CD14-positive monocyte (primary cell): ENCODE measurements around the gene RPS14. TPM values are rescaled to one million over a fixed set of nuclear protein-coding genes. Genes with fewer than 3 reads are reported as not detected.
A peak's percentile ranks its signal among the peaks of the same experiment; 100 is the strongest.
"Not testable (repeated sequence)": the region's sequence is repeated elsewhere in the genome, so short reads cannot be mapped to it uniquely, and the experiment has no call there.

Experiments used
- DNase-seq, 3 donors: peaks; one replicate each; pipeline ENCODE4 v3.0.0-alpha.2; 2011 to 2022
- H2AFZ ChIP-seq: 2 replicates; pipeline ENCODE4 v1.6.0; 2012; ENCODE audit warnings: mild to moderate bottlenecking, low read depth, low read length, inconsistent platforms; ENCODE audit not compliant: insufficient read depth, poor library complexity, severe bottlenecking
- H3K27ac ChIP-seq, 2 donors: 1 replicate in 1 of 2; 2 replicates in 1 of 2; pipeline ENCODE4 v1.5.1; 2012 to 2013; ENCODE audit warnings: low read length in 2 of 2, control low read depth in 1 of 2, inconsistent platforms in 1 of 2, low read depth in 1 of 2, mild to moderate bottlenecking in 1 of 2
- H3K27me3 ChIP-seq, 2 donors: one replicate each; pipeline versions ENCODE4 v1.6.0 to v1.6.1; 2011 to 2013; ENCODE audit warnings: low read length in 2 of 2; ENCODE audit not compliant: control insufficient read depth in 2 of 2, insufficient read depth in 2 of 2
- H3K36me3 ChIP-seq, 2 donors: replicated peaks in 1 of 2; 1 replicate in 1 of 2; 2 replicates in 1 of 2; pipeline versions ENCODE4 v1.5.1 to v1.6.1; 2012 to 2013; ENCODE audit warnings: low read length in 2 of 2, control low read depth in 1 of 2, inconsistent platforms in 1 of 2, mild to moderate bottlenecking in 1 of 2; ENCODE audit not compliant: insufficient read depth in 2 of 2, control insufficient read depth in 1 of 2
- H3K4me1 ChIP-seq, 2 donors: 1 replicate in 1 of 2; 2 replicates in 1 of 2; pipeline versions ENCODE4 v1.5.1 to v1.6.1; 2012 to 2013; ENCODE audit warnings: low read length in 2 of 2, control low read depth in 1 of 2, inconsistent platforms in 1 of 2, mild to moderate bottlenecking in 1 of 2, moderate library complexity in 1 of 2; ENCODE audit not compliant: insufficient read depth in 2 of 2, control insufficient read depth in 1 of 2
- H3K4me2 ChIP-seq: replicated peaks from 2 replicates; pipeline ENCODE3; 2012; ENCODE audit warnings: low read length, moderate library complexity, mild to moderate bottlenecking; ENCODE audit not compliant: poor library complexity, severe bottlenecking; ENCODE audit errors: extremely low read depth
- H3K4me3 ChIP-seq, 3 experiments: fragments of 200-600 bp in 1 of 3; sonication (generic) in 1 of 3; replicated peaks in 1 of 3; 1 replicate in 2 of 3; 2 replicates in 1 of 3; pipeline ENCODE4 v1.5.1; 2011 to 2013; ENCODE audit warnings: low read length in 3 of 3, mild to moderate bottlenecking in 3 of 3, control low read depth in 2 of 3, low read depth in 2 of 3, inconsistent platforms in 1 of 3, moderate library complexity in 1 of 3
- H3K79me2 ChIP-seq: 2 replicates; pipeline ENCODE4 v1.6.0; 2012; ENCODE audit warnings: mild to moderate bottlenecking, control low read depth, inconsistent platforms, low read length, moderate library complexity; ENCODE audit not compliant: insufficient read depth
- H3K9ac ChIP-seq: 2 replicates; pipeline ENCODE4 v1.6.0; 2017; ENCODE audit warnings: low read length, mild to moderate bottlenecking; ENCODE audit not compliant: insufficient read depth, poor library complexity, severe bottlenecking
- H3K9me3 ChIP-seq, 2 donors: replicated peaks in 1 of 2; 1 replicate in 1 of 2; 2 replicates in 1 of 2; pipeline versions ENCODE4 v1.5.1 to v1.6.1; 2012 to 2013; ENCODE audit warnings: low read length in 2 of 2, control low read depth in 1 of 2; ENCODE audit not compliant: control insufficient read depth in 1 of 2, insufficient read depth in 1 of 2
- H4K20me1 ChIP-seq: 2 replicates; pipeline ENCODE4 v1.6.0; 2012; ENCODE audit warnings: mild to moderate bottlenecking, low read length, control low read depth, moderate library complexity; ENCODE audit not compliant: insufficient read depth
- H3K27ac Mint-ChIP-seq, 7 donors: one replicate each; pipeline ENCODE4 v1.8.0; 2020; ENCODE audit warnings: mild to moderate bottlenecking in 7 of 7, mixed read lengths in 7 of 7, moderate library complexity in 6 of 7, inconsistent platforms in 2 of 7
- H3K27me3 Mint-ChIP-seq, 3 donors: one replicate each; pipeline ENCODE4 v1.8.0; 2021 to 2022; ENCODE audit warnings: low read depth in 3 of 3, mild to moderate bottlenecking in 3 of 3, mixed read lengths in 3 of 3, moderate library complexity in 3 of 3, inconsistent platforms in 1 of 3
- H3K36me3 Mint-ChIP-seq, 2 donors: one replicate each; pipeline ENCODE4 v1.8.0; 2020; ENCODE audit warnings: mixed read lengths in 2 of 2, inconsistent platforms in 1 of 2, mild to moderate bottlenecking in 1 of 2
- H3K4me1 Mint-ChIP-seq: one replicate; pipeline ENCODE4 v1.8.0; 2020; ENCODE audit warnings: mild to moderate bottlenecking, mixed read lengths
- H3K4me3 Mint-ChIP-seq, 2 donors: one replicate each; pipeline ENCODE4 v1.8.0; 2020; ENCODE audit warnings: mild to moderate bottlenecking in 2 of 2, mixed read lengths in 2 of 2, moderate library complexity in 1 of 2
- H3K9me3 Mint-ChIP-seq, 7 donors: one replicate each; pipeline ENCODE4 v1.8.0; 2020 to 2022; ENCODE audit warnings: mixed read lengths in 7 of 7, mild to moderate bottlenecking in 6 of 7, moderate library complexity in 6 of 7, inconsistent platforms in 2 of 7
- CTCF ChIP-seq: fragments of 200-600 bp; IDR thresholded peaks from one replicate; pipeline ENCODE4 v1.8.0; 2022; ENCODE audit warnings: antibody characterized with exemption, mild to moderate bottlenecking
- WGBS: methylation state at CpG from one replicate; pipeline ENCODE4 v1.1.5; 2013; ENCODE audit warnings: missing lambda C conversion rate; ENCODE audit not compliant: insufficient coverage; 5-methylcytosine and 5-hydroxymethylcytosine counted together
- intact Hi-C, 2 donors: fragments of 100-400 bp; cut with micrococcal nuclease; formaldehyde crosslinking; loops; one replicate each; pipeline versions ENCODE4 v1.15.0 to v1.15.1; 2023
- polyA plus RNA-seq, 3 donors: library from polyadenylated mRNA; depleted of rRNA in 1 of 3; unstranded in 2 of 3; stranded (reverse) in 1 of 3; fragments of 300-500 nt in 2 of 3; fragments of >200 nt in 1 of 3; fragmentation: Illumina TruSeq in 2 of 3; gene quantifications; 1 replicate in 2 of 3; 2 replicates in 1 of 3; pipeline ENCODE4 v1.2.3, GENCODE V29; 2012 to 2021

RPS14 gene
- polyA plus RNA-seq, 3 donors = 2,768 to 4,675 (median 3,499) TPM

GRCh38 chr5:150428978-150429377 lies 20.6 kb downstream of the RPS14 start:
- Histone ChIP-seq H3K9ac (no peak overlapping the region), H3K79me2 (no peaks in the 10 kb centered on the region), H3K4me3 (no peak overlapping the region), H4K20me1 (no peaks in the 10 kb centered on the region), H3K4me2 (no peak overlapping the region), H3K9me3 (no peaks in the 10 kb centered on the region), H3K4me1 (peaks cover 8 to 9% of the 10 kb centered on the region in 2 donors), H3K36me3 (no peaks in the 10 kb centered on the region), H2AFZ (no peak overlapping the region), H3K27ac (no peak overlapping the region), H3K27me3 (no peaks in the 10 kb centered on the region)
- intact Hi-C loops = no loop called here
- no peaks in the 10 kb centered on the region for H3K36me3 Mint-ChIP-seq
- peaks cover 14% of the 10 kb centered on the region for H3K4me1 Mint-ChIP-seq
- TF ChIP-seq CTCF = no peak
- H3K9me3 Mint-ChIP-seq = no peaks in the 10 kb centered on the region
- peak overlapping the region in 2 of 7 donors; percentile 4 to 59 for H3K27ac Mint-ChIP-seq
- peaks cover 0 to 9% (median 1%) of the 10 kb centered on the region in 3 donors for H3K27me3 Mint-ChIP-seq
- DNase-seq = no peak
- no peak overlapping the region for H3K4me3 Mint-ChIP-seq
- 100% methylated on average over 3 of the region's 5 CpGs for WGBS

DNA sequence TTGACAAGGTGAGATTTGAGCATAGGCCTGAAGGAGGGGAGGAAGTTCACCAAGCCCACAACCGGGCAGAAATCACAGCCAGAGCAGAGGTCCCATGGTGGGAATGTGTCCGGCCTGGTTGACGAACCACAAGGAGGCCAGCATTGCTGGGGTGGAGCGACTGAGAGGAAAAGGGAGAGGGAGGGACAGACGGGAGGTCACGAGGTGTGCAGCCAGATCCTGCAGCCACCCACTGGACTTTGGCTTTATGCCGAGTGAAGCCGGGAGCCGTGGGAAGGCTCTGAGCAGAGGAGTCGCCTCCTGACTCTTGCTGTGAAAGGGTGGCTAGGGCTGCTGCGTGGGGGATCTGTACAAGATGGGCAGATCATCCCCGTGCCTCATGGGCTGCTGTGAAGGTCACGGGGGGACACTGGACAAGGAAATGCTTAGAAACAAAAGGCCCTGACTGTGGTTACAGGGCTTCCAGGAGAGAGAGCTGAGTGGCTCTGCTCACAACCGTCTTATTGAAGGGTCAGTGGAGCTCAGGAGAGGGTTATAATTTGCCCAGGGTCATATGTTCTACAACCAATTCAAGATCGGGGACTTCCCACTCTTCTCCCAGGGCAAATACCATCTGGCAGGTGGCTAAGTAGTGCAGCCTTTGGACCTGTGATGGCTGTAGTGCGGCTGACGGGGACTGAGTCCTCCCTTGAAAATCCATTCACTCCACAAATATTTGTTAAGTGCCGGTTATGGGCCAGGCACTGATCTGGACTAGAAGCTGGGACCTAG lies 21.2 kb downstream of the RPS14 start:
- H3K4me1 Mint-ChIP-seq = peaks cover 14% of the 10 kb centered on the region
- H4K20me1 ChIP-seq = no peaks in the 10 kb centered on the region

DNA sequence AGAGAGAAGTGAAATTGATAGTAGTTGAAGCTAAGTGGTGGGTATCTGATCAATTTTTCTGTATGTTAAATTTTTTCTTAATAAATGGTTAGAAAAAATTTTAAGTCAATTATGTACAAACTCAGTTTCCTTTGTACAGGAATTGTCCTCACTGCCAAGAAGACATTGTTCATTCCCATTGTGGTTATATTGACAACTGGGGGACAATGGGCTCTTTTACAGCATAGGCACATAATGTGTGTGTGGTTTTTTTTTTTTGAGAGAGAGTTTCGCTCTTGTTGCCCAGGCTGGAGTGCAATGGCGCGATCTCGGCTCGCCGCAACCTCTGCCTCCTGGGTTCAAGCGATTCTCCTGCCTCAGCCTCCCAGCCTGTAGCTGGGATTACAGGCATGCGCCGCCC lies 23.4 kb downstream of the RPS14 start:
- H3K4me3 Mint-ChIP-seq, DNase-seq, H3K9ac ChIP-seq, H3K27ac ChIP-seq, H3K36me3 ChIP-seq, H2AFZ ChIP-seq, H3K9me3 Mint-ChIP-seq, H4K20me1 ChIP-seq, H3K79me2 ChIP-seq, H3K9me3 ChIP-seq, H3K27me3 ChIP-seq, H3K4me2 ChIP-seq, H3K36me3 Mint-ChIP-seq, intact Hi-C loops, H3K27ac Mint-ChIP-seq, H3K27me3 Mint-ChIP-seq, H3K4me3 ChIP-seq: not testable (repeated sequence)
- peaks cover 15% of the 10 kb centered on the region for H3K4me1 Mint-ChIP-seq
- 100% methylated on average over 3 of the region's 9 CpGs for WGBS
- H3K4me1 ChIP-seq = peaks cover 10 to 13% of the 10 kb centered on the region in 2 donors

More for the DNA sequence above, 21.2 kb downstream of the RPS14 start:
- Mint-ChIP-seq H3K4me3 (no peak overlapping the region), H3K9me3 (no peaks in the 10 kb centered on the region), H3K27me3 (peaks cover 1 to 9% (median 2%) of the 10 kb centered on the region in 3 donors), H3K27ac (peak overlapping the region in 4 of 7 donors; percentile 16 to 71 (median 42)), H3K36me3 (no peaks in the 10 kb centered on the region)
- Histone ChIP-seq H2AFZ (no peak overlapping the region), H3K27ac (no peak overlapping the region), H3K27me3 (no peaks in the 10 kb centered on the region), H3K79me2 (no peaks in the 10 kb centered on the region), H3K9ac (no peak overlapping the region), H3K4me3 (no peak overlapping the region), H3K4me2 (no peak overlapping the region), H3K4me1 (peaks cover 8 to 9% of the 10 kb centered on the region in 2 donors), H3K9me3 (no peaks in the 10 kb centered on the region), H3K36me3 (no peaks in the 10 kb centered on the region)
- TF ChIP-seq CTCF = no peak
- intact Hi-C loops = no loop called here
- DNase-seq = no peak
- WGBS = 93% methylated on average over 13 of the region's 18 CpGs
